Measurements from ENCODE around the gene CELF2.

DNA sequence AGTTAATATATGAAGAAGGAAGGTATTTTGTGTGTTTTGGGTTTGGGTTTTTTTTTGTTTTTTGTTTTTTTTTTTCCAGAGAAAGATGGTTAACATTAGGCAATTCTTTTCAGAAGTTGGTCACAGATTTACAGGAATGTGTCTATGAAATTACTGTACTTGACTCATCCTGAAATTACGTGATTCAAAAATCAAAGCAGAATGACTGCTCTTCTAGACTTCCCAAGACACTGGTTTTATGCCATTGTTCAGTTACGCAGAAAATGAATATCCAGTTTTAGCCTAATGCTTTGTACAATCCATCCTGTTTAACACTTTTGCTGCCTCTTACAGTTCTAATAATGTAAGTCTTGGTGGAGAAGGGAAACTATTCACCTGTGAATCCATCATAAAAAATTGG is 39.7 kb upstream of the CELF2 start:
- TF ChIP-seq, protein P1, sequence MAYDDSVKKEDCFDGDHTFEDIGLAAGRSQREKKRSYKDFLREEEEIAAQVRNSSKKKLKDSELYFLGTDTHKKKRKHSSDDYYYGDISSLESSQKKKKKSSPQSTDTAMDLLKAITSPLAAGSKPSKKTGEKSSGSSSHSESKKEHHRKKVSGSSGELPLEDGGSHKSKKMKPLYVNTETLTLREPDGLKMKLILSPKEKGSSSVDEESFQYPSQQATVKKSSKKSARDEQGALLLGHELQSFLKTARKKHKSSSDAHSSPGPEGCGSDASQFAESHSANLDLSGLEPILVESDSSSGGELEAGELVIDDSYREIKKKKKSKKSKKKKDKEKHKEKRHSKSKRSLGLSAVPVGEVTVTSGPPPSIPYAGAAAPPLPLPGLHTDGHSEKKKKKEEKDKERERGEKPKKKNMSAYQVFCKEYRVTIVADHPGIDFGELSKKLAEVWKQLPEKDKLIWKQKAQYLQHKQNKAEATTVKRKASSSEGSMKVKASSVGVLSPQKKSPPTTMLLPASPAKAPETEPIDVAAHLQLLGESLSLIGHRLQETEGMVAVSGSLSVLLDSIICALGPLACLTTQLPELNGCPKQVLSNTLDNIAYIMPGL (CRISPR knock-in tag; IDR thresholded peaks at IDR 0.05) = no peak
- TF ChIP-seq POLR2A (conservative IDR thresholded peaks at IDR 0.05) = no peak

All from K562 (cell line).